IMR-90 (cell line): ENCODE data around the gene ZFYVE1. TPM values are rescaled to one million over a fixed set of nuclear protein-coding genes. Genes with fewer than 3 reads are reported as not detected.

Experiments used
- ATAC-seq: fragments of 200-7000 bp; cut with Tn5 transposase; 2 replicates; pipeline ENCODE4 v1.9.1; 2020; ENCODE audit warnings: low read depth, mild to moderate bottlenecking, moderate library complexity
- BruUV-seq: library from RNA; stranded (reverse); fragments of 400-500 nt; replicated peaks from 2 replicates; lab custom pipeline; 2021; lab: Mats Ljungman, UMichigan
- CTCF ChIA-PET: fragments of 300-600 bp; formaldehyde crosslinking; extraction: SDS; loops from one replicate; lab custom pipeline; 2021; ENCODE audit warnings: antibody characterized with exemption; lab: Yijun Ruan, JAX
- POLR2A ChIA-PET: fragments of 300-600 bp; sonication (Branson Sonifier 250); formaldehyde crosslinking; loops from one replicate; lab custom pipeline; 2022; ENCODE audit warnings: antibody characterized with exemption; ENCODE audit not compliant: unreplicated experiment; lab: Charles Lee
- DNase-seq: peaks from one replicate; pipeline ENCODE4 v3.0.0; 2013
- H2AFZ ChIP-seq: replicated peaks from 2 replicates; pipeline ENCODE3; 2013; ENCODE audit warnings: low read length, mild to moderate bottlenecking; ENCODE audit not compliant: poor library complexity
- H2AK5ac ChIP-seq: 2 replicates; pipeline ENCODE4 v1.6.1; 2013; ENCODE audit warnings: low read depth, low read length, inconsistent platforms
- H2AK9ac ChIP-seq: replicated peaks from 2 replicates; pipeline ENCODE3; 2013; ENCODE audit warnings: mild to moderate bottlenecking, low read depth, low read length, moderate library complexity; ENCODE audit not compliant: poor library complexity
- H2BK120ac ChIP-seq: 2 replicates; pipeline ENCODE4 v1.6.1; 2013; ENCODE audit warnings: low read depth, low read length, inconsistent platforms
- H2BK15ac ChIP-seq: 3 replicates; pipeline ENCODE4 v1.6.1; 2013; ENCODE audit warnings: low read depth, low read length, inconsistent platforms
- H2BK20ac ChIP-seq: 2 replicates; pipeline ENCODE4 v1.6.1; 2013; ENCODE audit warnings: low read depth, mild to moderate bottlenecking, inconsistent platforms, low read length, moderate library complexity
- H2BK5ac ChIP-seq: 2 replicates; pipeline ENCODE4 v1.6.1; 2013; ENCODE audit warnings: mild to moderate bottlenecking, low read depth, low read length, inconsistent platforms; ENCODE audit not compliant: poor library complexity, severe bottlenecking
- H3K14ac ChIP-seq: replicated peaks from 2 replicates; pipeline ENCODE4 v1.6.1; 2013; ENCODE audit warnings: low read depth, low read length, inconsistent platforms
- H3K18ac ChIP-seq: 2 replicates; pipeline ENCODE4 v1.6.1; 2013; ENCODE audit warnings: low read depth, low read length, control low read depth
- H3K23ac ChIP-seq: 2 replicates; pipeline ENCODE4 v1.6.1; 2013; ENCODE audit warnings: low read depth, low read length, inconsistent platforms
- H3K27ac ChIP-seq: 2 replicates; pipeline ENCODE4 v1.5.1; 2013; ENCODE audit warnings: mild to moderate bottlenecking, control low read depth, low read length; ENCODE audit not compliant: insufficient read depth
- H3K27me3 ChIP-seq: 2 replicates; pipeline ENCODE4 v1.6.1; 2013; ENCODE audit warnings: low read length; ENCODE audit not compliant: control insufficient read depth, insufficient read depth
- H3K36me3 ChIP-seq: 2 replicates; pipeline ENCODE4 v1.6.1; 2013; ENCODE audit warnings: low read length, mixed read lengths; ENCODE audit not compliant: control insufficient read depth, insufficient read depth
- H3K4ac ChIP-seq: 2 replicates; pipeline ENCODE4 v1.6.1; 2013; ENCODE audit warnings: low read depth, low read length, inconsistent platforms
- H3K4me1 ChIP-seq: 2 replicates; pipeline ENCODE4 v1.6.1; 2013; ENCODE audit warnings: low read length, mixed read lengths; ENCODE audit not compliant: control insufficient read depth, insufficient read depth
- H3K4me2 ChIP-seq: 2 replicates; pipeline ENCODE4 v1.6.1; 2013; ENCODE audit warnings: low read depth, mild to moderate bottlenecking, control low read depth, low read length, moderate library complexity
- H3K4me3 ChIP-seq: 2 replicates; pipeline ENCODE4 v1.5.1; 2013; ENCODE audit warnings: low read depth, mild to moderate bottlenecking, control low read depth, low read length, moderate library complexity; ENCODE audit not compliant: insufficient read depth
- H3K56ac ChIP-seq: 2 replicates; pipeline ENCODE4 v1.6.1; 2013; ENCODE audit warnings: low read length, inconsistent platforms; ENCODE audit not compliant: insufficient read depth; ENCODE audit errors: extremely low read depth
- H3K79me1 ChIP-seq, 2 experiments: 2 replicates each; pipeline ENCODE4 v1.6.1; 2013; ENCODE audit warnings: low read length in 2 of 2, inconsistent platforms in 1 of 2, low read depth in 1 of 2
- H3K9ac ChIP-seq: 2 replicates; pipeline ENCODE4 v1.6.1; 2013; ENCODE audit warnings: low read depth, low read length, control low read depth
- H3K9me1 ChIP-seq: 2 replicates; pipeline ENCODE4 v1.6.1; 2013; ENCODE audit warnings: low read length, inconsistent platforms; ENCODE audit not compliant: insufficient read depth
- H3K9me3 ChIP-seq: 2 replicates; pipeline ENCODE4 v1.6.1; 2013; ENCODE audit warnings: low read length; ENCODE audit not compliant: control insufficient read depth, insufficient read depth
- H4K20me1 ChIP-seq: 2 replicates; pipeline ENCODE4 v1.6.1; 2013; ENCODE audit warnings: low read length, inconsistent platforms; ENCODE audit not compliant: insufficient read depth
- H4K5ac ChIP-seq: 2 replicates; pipeline ENCODE4 v1.6.1; 2013; ENCODE audit warnings: mild to moderate bottlenecking, low read depth, low read length, control low read depth
- H4K8ac ChIP-seq, 2 experiments: 2 replicates each; pipeline ENCODE4 v1.6.1; 2013; ENCODE audit warnings: low read depth in 2 of 2, low read length in 2 of 2, control low read depth in 1 of 2, inconsistent platforms in 1 of 2
- H4K91ac ChIP-seq: 2 replicates; pipeline ENCODE4 v1.6.1; 2013; ENCODE audit warnings: low read depth, low read length, inconsistent platforms; ENCODE audit not compliant: insufficient read depth
- BHLHE40 ChIP-seq: fragments of 150-350 bp; IDR thresholded peaks from 2 replicates; pipeline ENCODE4 v1.6.1; 2016; ENCODE audit warnings: mild to moderate bottlenecking, low read depth, low read length
- CEBPB ChIP-seq: IDR thresholded peaks from 2 replicates; pipeline ENCODE4 v1.6.1; 2012; ENCODE audit warnings: low read depth, low read length, improper control_type of control experiment
- FOS ChIP-seq: fragments of 150-350 bp; IDR thresholded peaks from 2 replicates; pipeline ENCODE4 v1.6.1; 2016; ENCODE audit warnings: low read depth, low read length
- MAFK ChIP-seq: IDR thresholded peaks from 2 replicates; pipeline ENCODE4 v1.6.1; 2012; ENCODE audit warnings: low read depth, low read length, improper control_type of control experiment
- MXI1 ChIP-seq: IDR thresholded peaks from 2 replicates; pipeline ENCODE4 v1.6.1; 2012; ENCODE audit warnings: low read depth, mild to moderate bottlenecking, low read length, moderate library complexity, borderline replicate concordance
- NFE2L2 ChIP-seq: fragments of 150-350 bp; IDR thresholded peaks from 2 replicates; pipeline ENCODE4 v1.6.1; 2016; ENCODE audit warnings: low read depth, mild to moderate bottlenecking, low read length
- POLR2A ChIP-seq: IDR thresholded peaks from 2 replicates; pipeline ENCODE4 v1.6.1; 2012; ENCODE audit warnings: mild to moderate bottlenecking, low read depth, low read length
- RAD21 ChIP-seq: IDR thresholded peaks from 2 replicates; pipeline ENCODE4 v1.6.1; 2012; ENCODE audit warnings: low read length, improper control_type of control experiment
- RCOR1 ChIP-seq: IDR thresholded peaks from 2 replicates; pipeline ENCODE4 v1.6.1; 2012; ENCODE audit warnings: mild to moderate bottlenecking, low read length, improper control_type of control experiment; ENCODE audit not compliant: insufficient replicate concordance
- RFX5 ChIP-seq: IDR thresholded peaks from 2 replicates; pipeline ENCODE4 v1.8.0; 2012; ENCODE audit warnings: low read depth, mild to moderate bottlenecking, low read length, moderate library complexity
- SMC3 ChIP-seq: fragments of 150-350 bp; IDR thresholded peaks from 2 replicates; pipeline ENCODE4 v1.6.1; 2016; ENCODE audit warnings: low read depth, mild to moderate bottlenecking, antibody characterized with exemption, low read length, moderate library complexity
- WGBS, 2 experiments: methylation state at CpG; one replicate each; pipeline versions ENCODE4 v1.1.5 to v1.1.7; 2013; ENCODE audit warnings: missing lambda C conversion rate in 2 of 2; ENCODE audit not compliant: insufficient read length in 1 of 2; ENCODE audit errors: extremely low coverage in 2 of 2; 5-methylcytosine and 5-hydroxymethylcytosine counted together
- dilution Hi-C: fragments of 300-500 bp; cut with HindIII; formaldehyde crosslinking; loops from one replicate; pipeline ENCODE4 v1.14.3; 2018; ENCODE audit warnings: low sequenced_read_pairs; ENCODE audit not compliant: unreplicated experiment
- in situ Hi-C: fragments of 300-500 bp; cut with MboI; formaldehyde crosslinking; loops from 3 replicates; pipeline ENCODE4 v1.14.3; 2019; ENCODE audit warnings: low sequenced_read_pairs, inconsistent platforms, mixed read lengths
- intact Hi-C: fragments of 100-400 bp; cut with micrococcal nuclease; formaldehyde crosslinking; loops from 2 replicates; pipeline ENCODE4 v1.10.0; 2022
- polyA plus RNA-seq, 3 experiments: library from polyadenylated mRNA; depleted of rRNA; stranded (reverse); fragments of >200 nt; gene quantifications; 2 replicates each; pipeline ENCODE4 v1.2.3, GENCODE V29; 2012; ENCODE audit warnings: low replicate concordance in 1 of 3
- total RNA-seq: library from RNA; depleted of rRNA; stranded (reverse); fragments of >200 nt; gene quantifications from 2 replicates; pipeline ENCODE4 v1.2.3, GENCODE V29; 2012
- TF ChIP-seq, protein P1 (sequence below): fragments of 150-350 bp; IDR thresholded peaks from 2 replicates; pipeline ENCODE4 v1.6.1; 2017; ENCODE audit warnings: mild to moderate bottlenecking, antibody characterized with exemption, low read length, low read depth
- TF ChIP-seq, protein P2 (sequence below): conservative IDR thresholded peaks from 2 replicates; pipeline ENCODE4 v1.5.1; 2012; ENCODE audit warnings: mild to moderate bottlenecking, low read depth, low read length, improper control_type of control experiment

The ZFYVE1 gene
- total and polyA plus RNA-seq, 2 of the 4 experiments (the other 2 are of a cell fraction) = 12.2 to 14.2 TPM

DNA sequence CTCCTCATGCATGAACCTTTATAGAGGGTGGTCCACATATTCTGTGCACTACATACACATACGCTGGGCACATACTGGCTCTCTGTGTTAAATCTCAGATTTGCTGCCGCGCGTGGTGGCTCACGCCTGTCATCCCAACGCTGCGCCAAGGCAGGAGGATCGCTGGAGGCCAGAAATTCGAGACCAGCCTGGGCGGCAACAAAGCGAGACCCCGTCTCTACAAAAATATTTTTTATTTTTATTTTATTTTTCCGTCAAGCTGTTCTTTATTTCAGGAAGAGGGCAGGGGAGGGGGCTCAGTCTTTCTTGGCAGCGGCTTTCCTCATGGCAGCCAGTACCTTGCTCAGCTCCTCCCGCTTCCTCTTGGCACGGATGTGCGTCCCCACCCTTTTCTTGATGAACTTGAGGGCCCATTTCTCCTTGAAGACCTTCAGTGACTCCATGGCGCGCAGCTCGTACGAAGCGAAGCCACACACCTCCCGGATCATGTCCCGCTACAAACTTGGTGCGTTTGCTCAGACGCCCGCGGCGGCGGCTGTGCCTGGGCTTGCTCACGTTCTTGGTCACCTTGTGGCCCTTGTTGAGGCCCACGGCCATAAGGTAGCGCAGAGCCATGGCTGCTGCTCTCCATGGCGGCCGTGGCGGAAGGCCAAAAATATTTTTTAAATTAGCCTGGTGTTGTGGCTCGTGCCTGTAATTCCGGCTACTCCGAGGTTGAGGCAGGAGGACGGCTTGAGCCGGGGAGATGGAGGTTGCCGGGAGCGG is 97.4 kb downstream of the ZFYVE1 start:
- no peaks in the 10 kb centered on the region for H3K9me1 ChIP-seq
- TF ChIP-seq RFX5 = no peak
- TF ChIP-seq NFE2L2 = no peak
- no peak for TF ChIP-seq CEBPB
- TF ChIP-seq POLR2A = no peak
- TF ChIP-seq RCOR1 = no peak
- no peak for TF ChIP-seq MAFK
- no peak for TF ChIP-seq RAD21
- TF ChIP-seq BHLHE40 = no peak
- TF ChIP-seq, protein P1, sequence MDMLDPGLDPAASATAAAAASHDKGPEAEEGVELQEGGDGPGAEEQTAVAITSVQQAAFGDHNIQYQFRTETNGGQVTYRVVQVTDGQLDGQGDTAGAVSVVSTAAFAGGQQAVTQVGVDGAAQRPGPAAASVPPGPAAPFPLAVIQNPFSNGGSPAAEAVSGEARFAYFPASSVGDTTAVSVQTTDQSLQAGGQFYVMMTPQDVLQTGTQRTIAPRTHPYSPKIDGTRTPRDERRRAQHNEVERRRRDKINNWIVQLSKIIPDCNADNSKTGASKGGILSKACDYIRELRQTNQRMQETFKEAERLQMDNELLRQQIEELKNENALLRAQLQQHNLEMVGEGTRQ = no peak
- TF ChIP-seq, protein P2, sequence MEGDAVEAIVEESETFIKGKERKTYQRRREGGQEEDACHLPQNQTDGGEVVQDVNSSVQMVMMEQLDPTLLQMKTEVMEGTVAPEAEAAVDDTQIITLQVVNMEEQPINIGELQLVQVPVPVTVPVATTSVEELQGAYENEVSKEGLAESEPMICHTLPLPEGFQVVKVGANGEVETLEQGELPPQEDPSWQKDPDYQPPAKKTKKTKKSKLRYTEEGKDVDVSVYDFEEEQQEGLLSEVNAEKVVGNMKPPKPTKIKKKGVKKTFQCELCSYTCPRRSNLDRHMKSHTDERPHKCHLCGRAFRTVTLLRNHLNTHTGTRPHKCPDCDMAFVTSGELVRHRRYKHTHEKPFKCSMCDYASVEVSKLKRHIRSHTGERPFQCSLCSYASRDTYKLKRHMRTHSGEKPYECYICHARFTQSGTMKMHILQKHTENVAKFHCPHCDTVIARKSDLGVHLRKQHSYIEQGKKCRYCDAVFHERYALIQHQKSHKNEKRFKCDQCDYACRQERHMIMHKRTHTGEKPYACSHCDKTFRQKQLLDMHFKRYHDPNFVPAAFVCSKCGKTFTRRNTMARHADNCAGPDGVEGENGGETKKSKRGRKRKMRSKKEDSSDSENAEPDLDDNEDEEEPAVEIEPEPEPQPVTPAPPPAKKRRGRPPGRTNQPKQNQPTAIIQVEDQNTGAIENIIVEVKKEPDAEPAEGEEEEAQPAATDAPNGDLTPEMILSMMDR = no peak
- TF ChIP-seq FOS = no peak
- TF ChIP-seq SMC3 = no peak
- no peak for TF ChIP-seq MXI1
- ChIA-PET POLR2A (no interaction called here), CTCF (no interaction called here)
- no peaks in the 10 kb centered on the region for H3K4me1 ChIP-seq
- H4K8ac ChIP-seq = no peak overlapping the region
- ATAC-seq = no peak
- no peak overlapping the region for H4K91ac ChIP-seq
- no peak overlapping the region for H3K14ac ChIP-seq
- H3K9me3 ChIP-seq = no peaks in the 10 kb centered on the region
- intact Hi-C loops = no loop called here
- H2AFZ ChIP-seq = no peak overlapping the region
- H3K27me3 ChIP-seq = no peaks in the 10 kb centered on the region
- DNase-seq = no peak
- no TSS peak for BruUV-seq
- H4K20me1 ChIP-seq = no peaks in the 10 kb centered on the region
- no peak overlapping the region for H2BK15ac ChIP-seq
- no peak overlapping the region for H3K23ac ChIP-seq
- no peak overlapping the region for H4K5ac ChIP-seq
- no peak overlapping the region for H2AK5ac ChIP-seq
- peaks cover 13 to 29% of the 10 kb centered on the region in 2 experiments for H3K79me1 ChIP-seq
- no peak overlapping the region for H3K4me2 ChIP-seq
- 95% methylated on average over 23 of the region's 43 CpGs; no CpG with 5 or more reads in 1 of the 2 experiments for WGBS, 2 experiments
- H3K36me3 ChIP-seq = no peaks in the 10 kb centered on the region
- dilution Hi-C loops = no loop called here
- no peak overlapping the region for H3K56ac ChIP-seq
- H3K4ac ChIP-seq = no peak overlapping the region
- H2BK120ac ChIP-seq = no peak overlapping the region
- no peak overlapping the region for H3K4me3 ChIP-seq
- no peak overlapping the region for H2BK5ac ChIP-seq
- no peak overlapping the region for H3K9ac ChIP-seq
- H3K27ac ChIP-seq = no peak overlapping the region
- in situ Hi-C loops = no loop called here
- no peak overlapping the region for H2AK9ac ChIP-seq
- no peak overlapping the region for H3K18ac ChIP-seq
- H2BK20ac ChIP-seq = no peak overlapping the region
